ENCODE data around the gene TEP1. TPM values are rescaled to one million over a fixed set of nuclear protein-coding genes. Genes with fewer than 3 reads are reported as not detected.

The TEP1 gene
- total RNA-seq, 1 experiment from 2014 or later, result 30.4 TPM

DNA sequence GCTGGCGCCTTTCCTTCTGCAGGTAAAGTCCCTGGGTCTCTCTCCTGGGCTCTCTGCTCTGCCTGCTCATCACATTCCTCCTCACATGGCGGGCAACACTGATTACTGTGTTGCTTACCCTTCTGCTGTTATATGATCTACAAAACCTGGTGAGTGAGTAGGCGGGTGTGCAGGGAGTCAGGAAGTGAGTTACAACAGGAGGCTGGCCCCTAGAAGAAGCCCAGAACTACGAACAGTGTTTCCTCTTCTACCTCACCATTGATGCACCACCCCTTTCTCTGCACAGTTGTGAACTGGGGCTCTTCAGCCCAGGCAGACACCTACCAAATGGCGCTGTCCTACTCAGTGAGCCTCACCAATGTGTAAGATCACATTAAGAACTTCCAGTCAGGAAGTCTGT, 27.6 kb upstream of the TEP1 start:
- Mint-ChIP-seq H3K27ac (ENCODE audit: unreplicated experiment) (no peak overlapping the region), H3K27me3 (ENCODE audit: unreplicated experiment) (peaks cover 15% of the 10 kb centered on the region)

GRCh38 chr14:20440465-20440864, 27.2 kb upstream of the TEP1 start:
- peaks cover 15% of the 10 kb centered on the region for H3K27me3 Mint-ChIP-seq (ENCODE audit: unreplicated experiment)
- TF ChIP-seq, protein P1, sequence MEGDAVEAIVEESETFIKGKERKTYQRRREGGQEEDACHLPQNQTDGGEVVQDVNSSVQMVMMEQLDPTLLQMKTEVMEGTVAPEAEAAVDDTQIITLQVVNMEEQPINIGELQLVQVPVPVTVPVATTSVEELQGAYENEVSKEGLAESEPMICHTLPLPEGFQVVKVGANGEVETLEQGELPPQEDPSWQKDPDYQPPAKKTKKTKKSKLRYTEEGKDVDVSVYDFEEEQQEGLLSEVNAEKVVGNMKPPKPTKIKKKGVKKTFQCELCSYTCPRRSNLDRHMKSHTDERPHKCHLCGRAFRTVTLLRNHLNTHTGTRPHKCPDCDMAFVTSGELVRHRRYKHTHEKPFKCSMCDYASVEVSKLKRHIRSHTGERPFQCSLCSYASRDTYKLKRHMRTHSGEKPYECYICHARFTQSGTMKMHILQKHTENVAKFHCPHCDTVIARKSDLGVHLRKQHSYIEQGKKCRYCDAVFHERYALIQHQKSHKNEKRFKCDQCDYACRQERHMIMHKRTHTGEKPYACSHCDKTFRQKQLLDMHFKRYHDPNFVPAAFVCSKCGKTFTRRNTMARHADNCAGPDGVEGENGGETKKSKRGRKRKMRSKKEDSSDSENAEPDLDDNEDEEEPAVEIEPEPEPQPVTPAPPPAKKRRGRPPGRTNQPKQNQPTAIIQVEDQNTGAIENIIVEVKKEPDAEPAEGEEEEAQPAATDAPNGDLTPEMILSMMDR (IDR thresholded peaks at IDR 0.05; ENCODE audit: unreplicated experiment), result no peak
- no peak overlapping the region for H3K4me3 Mint-ChIP-seq (ENCODE audit: low read depth, unreplicated experiment)
- H3K36me3 Mint-ChIP-seq (ENCODE audit: insufficient read depth, unreplicated experiment), result no peaks in the 10 kb centered on the region
- no TSS peak for BruUV-seq (replicated peaks)
- no peaks in the 10 kb centered on the region for H3K4me1 Mint-ChIP-seq (ENCODE audit: low read depth, unreplicated experiment)
- no peaks in the 10 kb centered on the region for H3K9me3 Mint-ChIP-seq (ENCODE audit: low read depth, unreplicated experiment)
- no peak overlapping the region for H3K27ac Mint-ChIP-seq (ENCODE audit: unreplicated experiment)
- CTCF ChIA-PET, result no interaction called here
- no peak for DNase-seq
- intact Hi-C loops (cut with micrococcal nuclease; ENCODE audit: unreplicated experiment), result no loop called here

More for the DNA sequence above, 27.6 kb upstream of the TEP1 start:
- intact Hi-C loops (cut with micrococcal nuclease; ENCODE audit: unreplicated experiment), result no loop called here
- no peaks in the 10 kb centered on the region for H3K36me3 Mint-ChIP-seq (ENCODE audit: insufficient read depth, unreplicated experiment)
- no peak for DNase-seq
- H3K9me3 Mint-ChIP-seq (ENCODE audit: low read depth, unreplicated experiment), result no peaks in the 10 kb centered on the region
- CTCF ChIA-PET, result no interaction called here
- H3K4me1 Mint-ChIP-seq (ENCODE audit: low read depth, unreplicated experiment), result no peaks in the 10 kb centered on the region
- no TSS peak for BruUV-seq (replicated peaks)
- TF ChIP-seq, protein P1 (IDR thresholded peaks at IDR 0.05; ENCODE audit: unreplicated experiment), result no peak
- no peak overlapping the region for H3K4me3 Mint-ChIP-seq (ENCODE audit: low read depth, unreplicated experiment)

GRCh38 chr14:20438664-20439063, 25.4 kb upstream of the TEP1 start:
- no peaks in the 10 kb centered on the region for H3K36me3 Mint-ChIP-seq (ENCODE audit: insufficient read depth, unreplicated experiment)
- intact Hi-C loops (cut with micrococcal nuclease; ENCODE audit: unreplicated experiment), result no loop called here
- no TSS peak for BruUV-seq (replicated peaks)
- DNase-seq, result no peak
- H3K27me3 Mint-ChIP-seq (ENCODE audit: unreplicated experiment), result peaks cover 15% of the 10 kb centered on the region
- H3K9me3 Mint-ChIP-seq (ENCODE audit: low read depth, unreplicated experiment), result no peaks in the 10 kb centered on the region
- CTCF ChIA-PET, result no interaction called here
- H3K4me1 Mint-ChIP-seq (ENCODE audit: low read depth, unreplicated experiment), result no peaks in the 10 kb centered on the region
- H3K27ac Mint-ChIP-seq (ENCODE audit: unreplicated experiment), result no peak overlapping the region
- TF ChIP-seq, protein P1 (IDR thresholded peaks at IDR 0.05; ENCODE audit: unreplicated experiment), result no peak
- H3K4me3 Mint-ChIP-seq (ENCODE audit: low read depth, unreplicated experiment), result no peak overlapping the region

- DNase-seq, result no peak
- intact Hi-C loops (cut with micrococcal nuclease; ENCODE audit: unreplicated experiment), result no loop called here
- CTCF ChIA-PET, result no interaction called here
Observed at GRCh38 chr14:20436363-20436755, 23.1 kb upstream of the TEP1 start.

More at GRCh38 chr14:20436363-20436755, 23.1 kb upstream of the TEP1 start:
- Mint-ChIP-seq H3K27ac (ENCODE audit: unreplicated experiment) (no peak overlapping the region), H3K4me3 (ENCODE audit: low read depth, unreplicated experiment) (no peak overlapping the region), H3K4me1 (ENCODE audit: low read depth, unreplicated experiment) (no peaks in the 10 kb centered on the region), H3K27me3 (ENCODE audit: unreplicated experiment) (peaks cover 15% of the 10 kb centered on the region), H3K9me3 (ENCODE audit: low read depth, unreplicated experiment) (no peaks in the 10 kb centered on the region), H3K36me3 (ENCODE audit: insufficient read depth, unreplicated experiment) (no peaks in the 10 kb centered on the region)
- TF ChIP-seq, protein P1 (IDR thresholded peaks at IDR 0.05; ENCODE audit: unreplicated experiment), result no peak
- BruUV-seq (replicated peaks), result no TSS peak
